Hematopoietic multipotent progenitor cell treated with erythropoietin and hydrocortisone succinate and interleukin-3 and kit ligand, for 8 days (in vitro differentiated cells): Measurements from ENCODE around the gene MYBPC1.

Source experiments
- DNase-seq: peaks from one replicate; pipeline ENCODE4 v3.0.0-alpha.2; 2015

The MYBPC1 gene

GRCh38 chr12:101599771-101600484 is 5.2 kb downstream of the MYBPC1 start:
- DNase-seq = no peak

GRCh38 chr12:101604132-101604531 is 9.4 kb downstream of the MYBPC1 start:
- DNase-seq = no peak

GRCh38 chr12:101607894-101608293 is 13.1 kb downstream of the MYBPC1 start:
- DNase-seq = no peak

GRCh38 chr12:101608301-101609133 is 13.7 kb downstream of the MYBPC1 start:
- DNase-seq = no peak

- DNase-seq = no peak
Observed at GRCh38 chr12:101609198-101609597, 14.4 kb downstream of the MYBPC1 start.

- no peak for DNase-seq
Observed at GRCh38 chr12:101612160-101612916, 17.6 kb downstream of the MYBPC1 start.

- DNase-seq = no peak
Observed at GRCh38 chr12:101616027-101616494, 21.3 kb downstream of the MYBPC1 start.

- DNase-seq = no peak
Observed at GRCh38 chr12:101619026-101619786, 24.4 kb downstream of the MYBPC1 start.

GRCh38 chr12:101619858-101620761 is 25.3 kb downstream of the MYBPC1 start:
- no peak for DNase-seq

- DNase-seq = no peak
Observed at GRCh38 chr12:101620762-101621133, 26.0 kb downstream of the MYBPC1 start.

- DNase-seq = no peak
Observed at GRCh38 chr12:101628676-101629075, 33.9 kb downstream of the MYBPC1 start.

- DNase-seq = no peak
Observed at GRCh38 chr12:101634724-101635123, 40.0 kb downstream of the MYBPC1 start.

- DNase-seq = no peak
Observed at GRCh38 chr12:101637936-101638335, 43.2 kb downstream of the MYBPC1 start.

GRCh38 chr12:101642115-101643067 is 47.6 kb downstream of the MYBPC1 start:
- DNase-seq = peak; percentile 5

GRCh38 chr12:101647711-101648110 is 52.9 kb downstream of the MYBPC1 start:
- DNase-seq = no peak

GRCh38 chr12:101648195-101648594 is 53.4 kb downstream of the MYBPC1 start:
- DNase-seq = no peak

- DNase-seq = no peak
Observed at GRCh38 chr12:101650346-101651117, 55.8 kb downstream of the MYBPC1 start.

GRCh38 chr12:101653030-101653429 is 58.3 kb downstream of the MYBPC1 start:
- peak; percentile 37 for DNase-seq

- DNase-seq = no peak
Observed at GRCh38 chr12:101653503-101653902, 58.7 kb downstream of the MYBPC1 start.
